B cell (primary cell): ENCODE results near the gene TMEM250. TPM values are rescaled to one million over a fixed set of nuclear protein-coding genes. Genes with fewer than 3 reads are reported as not detected.

ENCODE experiments used
- ATAC-seq: fragments of 200-7000 bp; cut with Tn5 transposase; one replicate; pipeline ENCODE4 v1.10.0; 2021; ENCODE audit warnings: low read depth, mild to moderate bottlenecking, moderate number of reproducible peaks, moderate library complexity
- CTCF ChIA-PET: fragments of 350-600 bp; sonication (Branson Sonifier 250); formaldehyde crosslinking; loops from one replicate; lab custom pipeline; 2021; ENCODE audit warnings: antibody characterized with exemption, inconsistent platforms; lab: Charles Lee
- POLR2A ChIA-PET: fragments of 350-600 bp; sonication (Branson Sonifier 250); formaldehyde crosslinking; loops from one replicate; lab custom pipeline; 2021; ENCODE audit warnings: antibody characterized with exemption; lab: Charles Lee
- DNase-seq: peaks from one replicate; pipeline ENCODE4 v3.0.0; 2013
- H2AFZ ChIP-seq: 2 replicates; pipeline ENCODE4 v1.6.1; 2012; ENCODE audit warnings: mild to moderate bottlenecking, low read depth, low read length; ENCODE audit not compliant: insufficient read depth, poor library complexity, severe bottlenecking
- H3K27ac ChIP-seq, 2 donors: 1 replicate in 1 of 2; 2 replicates in 1 of 2; pipeline ENCODE4 v1.5.1; 2012 to 2013; ENCODE audit warnings: low read length in 2 of 2, mild to moderate bottlenecking in 2 of 2, moderate library complexity in 1 of 2
- H3K27me3 ChIP-seq, 4 experiments: fragments of 200-600 bp in 1 of 4; sonication (generic) in 1 of 4; replicated peaks in 1 of 4; 1 replicate in 2 of 4; 2 replicates in 2 of 4; pipeline versions ENCODE4 v1.6.1 to v1.7.0; 2013 to 2016; ENCODE audit warnings: low read length in 3 of 4, mild to moderate bottlenecking in 2 of 4, mixed read lengths in 1 of 4, moderate library complexity in 1 of 4; ENCODE audit not compliant: insufficient read depth in 4 of 4, control insufficient read depth in 3 of 4; ENCODE audit errors: control extremely low read depth in 1 of 4
- H3K36me3 ChIP-seq, 2 experiments: replicated peaks in 1 of 2; 1 replicate in 1 of 2; 2 replicates in 1 of 2; pipeline versions ENCODE4 v1.6.1 to v1.7.1; 2013; ENCODE audit warnings: low read length in 1 of 2; ENCODE audit not compliant: insufficient read depth in 2 of 2, control insufficient read depth in 1 of 2; ENCODE audit errors: control extremely low read depth in 1 of 2, extremely low read depth in 1 of 2
- H3K4me1 ChIP-seq, 2 donors: fragments of 200-600 bp in 1 of 2; sonication (generic) in 1 of 2; 1 replicate in 1 of 2; 2 replicates in 1 of 2; pipeline versions ENCODE4 v1.5.1 to v1.6.1; 2013 to 2017; ENCODE audit warnings: low read length in 2 of 2; ENCODE audit not compliant: control insufficient read depth in 2 of 2, insufficient read depth in 2 of 2
- H3K4me2 ChIP-seq: replicated peaks from 2 replicates; pipeline ENCODE3; 2012; ENCODE audit warnings: mild to moderate bottlenecking, low read depth, low read length; ENCODE audit not compliant: poor library complexity, severe bottlenecking
- H3K4me3 ChIP-seq, 5 experiments: fragments of 200-600 bp in 1 of 5; sonication (generic) in 1 of 5; 1 replicate in 3 of 5; 2 replicates in 2 of 5; pipeline versions ENCODE4 v1.5.1 to v1.7.0; 2011 to 2016; ENCODE audit warnings: low read length in 4 of 5, mild to moderate bottlenecking in 4 of 5, low read depth in 2 of 5, control low read depth in 1 of 5, moderate library complexity in 1 of 5; ENCODE audit not compliant: insufficient read depth in 1 of 5; ENCODE audit errors: control extremely low read depth in 1 of 5, extremely low read depth in 1 of 5
- H3K79me2 ChIP-seq: fragments of 200-600 bp; sonication (generic); one replicate; pipeline ENCODE4 v1.6.0; 2016; ENCODE audit warnings: low read length; ENCODE audit not compliant: control insufficient read depth, insufficient read depth
- H3K9ac ChIP-seq: fragments of 200-600 bp; sonication (generic); 2 replicates; pipeline ENCODE4 v1.6.1; 2017; ENCODE audit warnings: mild to moderate bottlenecking, low read length, moderate library complexity
- H3K9me3 ChIP-seq, 3 donors: one replicate each; pipeline versions ENCODE4 v1.6.1 to v1.7.1; 2013; ENCODE audit warnings: low read length in 2 of 3; ENCODE audit not compliant: control insufficient read depth in 2 of 3, insufficient read depth in 1 of 3; ENCODE audit errors: control extremely low read depth in 1 of 3
- H4K20me1 ChIP-seq: 2 replicates; pipeline ENCODE4 v1.6.0; 2012; ENCODE audit warnings: mild to moderate bottlenecking, low read length; ENCODE audit not compliant: insufficient read depth, control insufficient read depth, poor library complexity, severe bottlenecking
- H3K27ac Mint-ChIP-seq: one replicate; pipeline ENCODE4 v1.8.0; 2021; ENCODE audit warnings: mixed read lengths
- H3K27me3 Mint-ChIP-seq: one replicate; pipeline ENCODE4 v1.8.0; 2021; ENCODE audit warnings: mixed read lengths
- H3K4me1 Mint-ChIP-seq: one replicate; pipeline ENCODE4 v1.8.0; 2021; ENCODE audit warnings: mixed read lengths
- H3K4me3 Mint-ChIP-seq: one replicate; pipeline ENCODE4 v1.8.0; 2021; ENCODE audit warnings: mixed read lengths
- H3K9me3 Mint-ChIP-seq: one replicate; pipeline ENCODE4 v1.8.0; 2022; ENCODE audit warnings: mixed read lengths; ENCODE audit not compliant: insufficient read depth
- CTCF ChIP-seq: fragments of 200-600 bp; IDR thresholded peaks from one replicate; pipeline ENCODE4 v1.8.0; 2022; ENCODE audit warnings: antibody characterized with exemption, mild to moderate bottlenecking
- EZH2 ChIP-seq: IDR thresholded peaks from 2 replicates; pipeline ENCODE4 v1.6.1; 2012; ENCODE audit warnings: borderline replicate concordance, low read depth, mild to moderate bottlenecking, moderate library complexity, low read length; ENCODE audit not compliant: insufficient read depth, poor library complexity, severe bottlenecking
- WGBS: methylation state at CpG from one replicate; pipeline ENCODE4 v1.1.5; 2013; ENCODE audit warnings: missing lambda C conversion rate; ENCODE audit not compliant: insufficient coverage; 5-methylcytosine and 5-hydroxymethylcytosine counted together
- intact Hi-C: fragments of 100-400 bp; cut with micrococcal nuclease; formaldehyde crosslinking; loops from one replicate; pipeline ENCODE4 v1.10.0; 2022
- polyA plus RNA-seq: library from polyadenylated mRNA; depleted of rRNA; stranded (reverse); fragments of >200 nt; gene quantifications from 2 replicates; pipeline ENCODE4 v1.2.3, GENCODE V29; 2012
- total RNA-seq, 2 donors: library from RNA; stranded (reverse); fragments of 120-200 nt in 1 of 2; gene quantifications; 1 replicate in 1 of 2; 2 replicates in 1 of 2; pipeline versions ENCODE4 v1.2.3 to v1.2.4, GENCODE V29; 2013 to 2022

Gene TMEM250
- total and polyA plus RNA-seq, 2 donors (not counting 1 experiment from before 2014, with no cell fraction given) = 11.1 to 29.6 TPM

- H2AFZ ChIP-seq = peak overlapping the region; percentile 95
- H3K36me3 ChIP-seq = peaks cover 0 to 2% of the 10 kb centered on the region in 2 experiments
- peak; percentile 85 for DNase-seq
- POLR2A ChIA-PET = interaction anchor here (2.5 kb wide), 1 partner anchor 9 kb away, joined by 15 read pairs; the partner anchor contains the start of gene TMEM250
- no peaks in the 10 kb centered on the region for H3K9me3 ChIP-seq
- 1% methylated on average over 41 of the region's 48 CpGs for WGBS
- H3K79me2 ChIP-seq = no peaks in the 10 kb centered on the region
- TF ChIP-seq EZH2 (no peak), CTCF (no peak)
- peaks cover 0 to 3% (median 0%) of the 10 kb centered on the region in 4 experiments for H3K27me3 ChIP-seq
- H3K4me3 ChIP-seq = peak overlapping the region in 4 of 5 experiments; percentile 47 to 72 (median 57)
- Mint-ChIP-seq H3K9me3 (no peaks in the 10 kb centered on the region), H3K27ac (peak overlapping the region; percentile 83), H3K27me3 (no peaks in the 10 kb centered on the region), H3K4me1 (peaks cover 37% of the 10 kb centered on the region), H3K4me3 (peak overlapping the region; percentile 83)
- peak overlapping the region; percentile 68 for H3K9ac ChIP-seq
- H3K27ac ChIP-seq = peak overlapping the region; percentile 30 to 34
- intact Hi-C loops = loop anchor here (1.0 kb wide), 1 partner anchor 9 kb away; the partner anchor contains the start of gene TMEM250
- H3K4me2 ChIP-seq = peak overlapping the region; percentile 98
- CTCF ChIA-PET = interaction anchor here (1.3 to 1.5 kb wide), 4 partner anchors 8 to 141 kb away, joined by 5 to 11 read pairs (median 6); no protein-coding TSS in a partner anchor
- H4K20me1 ChIP-seq = no peaks in the 10 kb centered on the region
- peak; percentile 96 for ATAC-seq
- H3K4me1 ChIP-seq = peaks cover 27 to 40% of the 10 kb centered on the region in 2 donors
Measured at GRCh38 chr9:136109351-136110081, 9.2 kb downstream of the TMEM250 start.
